ENCODE data around the gene ATP5MC2.
A peak's percentile ranks its signal among the peaks of the same experiment; 100 is the strongest.

DNA sequence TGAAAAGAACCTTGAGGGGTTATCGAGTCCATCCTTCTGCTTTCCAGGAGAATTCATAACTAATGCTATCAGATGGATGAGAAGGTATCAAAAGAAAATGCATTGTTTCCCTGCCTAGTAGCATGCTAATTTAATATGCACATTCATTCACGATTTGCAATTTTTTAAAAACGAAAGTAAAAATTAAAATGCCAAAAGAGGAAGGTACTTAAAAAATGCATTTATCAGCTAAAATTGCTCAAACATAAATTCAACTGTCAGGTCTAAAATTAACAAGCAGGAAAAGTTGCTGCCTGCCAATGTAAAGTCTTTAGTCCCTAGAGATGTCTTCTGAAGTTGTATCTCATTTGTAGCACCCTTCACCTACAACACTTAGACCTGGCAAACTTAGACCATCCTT is 57.6 kb downstream of the ATP5MC2 start:
- TF ChIP-seq CHD1 (IDR thresholded peaks at IDR 0.05; ENCODE audit: low read depth, low read length), result no peak
- TF ChIP-seq CEBPB (IDR thresholded peaks at IDR 0.05; ENCODE audit: low read depth, low read length), result no peak
- TF ChIP-seq, protein P1, sequence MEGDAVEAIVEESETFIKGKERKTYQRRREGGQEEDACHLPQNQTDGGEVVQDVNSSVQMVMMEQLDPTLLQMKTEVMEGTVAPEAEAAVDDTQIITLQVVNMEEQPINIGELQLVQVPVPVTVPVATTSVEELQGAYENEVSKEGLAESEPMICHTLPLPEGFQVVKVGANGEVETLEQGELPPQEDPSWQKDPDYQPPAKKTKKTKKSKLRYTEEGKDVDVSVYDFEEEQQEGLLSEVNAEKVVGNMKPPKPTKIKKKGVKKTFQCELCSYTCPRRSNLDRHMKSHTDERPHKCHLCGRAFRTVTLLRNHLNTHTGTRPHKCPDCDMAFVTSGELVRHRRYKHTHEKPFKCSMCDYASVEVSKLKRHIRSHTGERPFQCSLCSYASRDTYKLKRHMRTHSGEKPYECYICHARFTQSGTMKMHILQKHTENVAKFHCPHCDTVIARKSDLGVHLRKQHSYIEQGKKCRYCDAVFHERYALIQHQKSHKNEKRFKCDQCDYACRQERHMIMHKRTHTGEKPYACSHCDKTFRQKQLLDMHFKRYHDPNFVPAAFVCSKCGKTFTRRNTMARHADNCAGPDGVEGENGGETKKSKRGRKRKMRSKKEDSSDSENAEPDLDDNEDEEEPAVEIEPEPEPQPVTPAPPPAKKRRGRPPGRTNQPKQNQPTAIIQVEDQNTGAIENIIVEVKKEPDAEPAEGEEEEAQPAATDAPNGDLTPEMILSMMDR (conservative IDR thresholded peaks at IDR 0.05; ENCODE audit: low read depth, low read length), result no peak
- no peak for TF ChIP-seq RAD21 (IDR thresholded peaks at IDR 0.05; ENCODE audit: low read length)
- no peak for TF ChIP-seq FOS (IDR thresholded peaks at IDR 0.05; ENCODE audit: low read depth, low read length)
- TF ChIP-seq, protein P2, sequence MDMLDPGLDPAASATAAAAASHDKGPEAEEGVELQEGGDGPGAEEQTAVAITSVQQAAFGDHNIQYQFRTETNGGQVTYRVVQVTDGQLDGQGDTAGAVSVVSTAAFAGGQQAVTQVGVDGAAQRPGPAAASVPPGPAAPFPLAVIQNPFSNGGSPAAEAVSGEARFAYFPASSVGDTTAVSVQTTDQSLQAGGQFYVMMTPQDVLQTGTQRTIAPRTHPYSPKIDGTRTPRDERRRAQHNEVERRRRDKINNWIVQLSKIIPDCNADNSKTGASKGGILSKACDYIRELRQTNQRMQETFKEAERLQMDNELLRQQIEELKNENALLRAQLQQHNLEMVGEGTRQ (IDR thresholded peaks at IDR 0.05; ENCODE audit: low read depth, low read length), result no peak
- no peak for TF ChIP-seq NFE2L2 (IDR thresholded peaks at IDR 0.05; ENCODE audit: low read depth, low read length)
- TF ChIP-seq POLR2A (IDR thresholded peaks at IDR 0.05; ENCODE audit: low read depth, low read length), result no peak
- TF ChIP-seq BHLHE40 (IDR thresholded peaks at IDR 0.05; ENCODE audit: low read depth, low read length), result no peak
- TF ChIP-seq RFX5 (IDR thresholded peaks at IDR 0.05; ENCODE audit: low read depth, low read length), result no peak
- 0 out of 2 replicates have a peak, but pooled peaks have one; percentile 14 for TF ChIP-seq MAFK (IDR thresholded peaks at IDR 0.05; ENCODE audit: low read depth, low read length)
- TF ChIP-seq, protein P3, sequence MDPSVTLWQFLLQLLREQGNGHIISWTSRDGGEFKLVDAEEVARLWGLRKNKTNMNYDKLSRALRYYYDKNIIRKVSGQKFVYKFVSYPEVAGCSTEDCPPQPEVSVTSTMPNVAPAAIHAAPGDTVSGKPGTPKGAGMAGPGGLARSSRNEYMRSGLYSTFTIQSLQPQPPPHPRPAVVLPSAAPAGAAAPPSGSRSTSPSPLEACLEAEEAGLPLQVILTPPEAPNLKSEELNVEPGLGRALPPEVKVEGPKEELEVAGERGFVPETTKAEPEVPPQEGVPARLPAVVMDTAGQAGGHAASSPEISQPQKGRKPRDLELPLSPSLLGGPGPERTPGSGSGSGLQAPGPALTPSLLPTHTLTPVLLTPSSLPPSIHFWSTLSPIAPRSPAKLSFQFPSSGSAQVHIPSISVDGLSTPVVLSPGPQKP (IDR thresholded peaks at IDR 0.05; ENCODE audit: borderline replicate concordance, low read depth, low read length), result no peak
- no peak for TF ChIP-seq RCOR1 (IDR thresholded peaks at IDR 0.05; ENCODE audit: insufficient replicate concordance, low read length)
